HG02642 (cell line): Measurements from ENCODE around the gene GAB3.
A peak's percentile ranks its signal among the peaks of the same experiment; 100 is the strongest.

Source experiments
- ATAC-seq: cut with Tn5 transposase; IDR thresholded peaks from one replicate; pipeline ENCODE4 v1.9.1; 2021; ENCODE audit warnings: mild to moderate bottlenecking; ENCODE audit not compliant: unreplicated experiment, poor library complexity

GAB3 gene

DNA sequence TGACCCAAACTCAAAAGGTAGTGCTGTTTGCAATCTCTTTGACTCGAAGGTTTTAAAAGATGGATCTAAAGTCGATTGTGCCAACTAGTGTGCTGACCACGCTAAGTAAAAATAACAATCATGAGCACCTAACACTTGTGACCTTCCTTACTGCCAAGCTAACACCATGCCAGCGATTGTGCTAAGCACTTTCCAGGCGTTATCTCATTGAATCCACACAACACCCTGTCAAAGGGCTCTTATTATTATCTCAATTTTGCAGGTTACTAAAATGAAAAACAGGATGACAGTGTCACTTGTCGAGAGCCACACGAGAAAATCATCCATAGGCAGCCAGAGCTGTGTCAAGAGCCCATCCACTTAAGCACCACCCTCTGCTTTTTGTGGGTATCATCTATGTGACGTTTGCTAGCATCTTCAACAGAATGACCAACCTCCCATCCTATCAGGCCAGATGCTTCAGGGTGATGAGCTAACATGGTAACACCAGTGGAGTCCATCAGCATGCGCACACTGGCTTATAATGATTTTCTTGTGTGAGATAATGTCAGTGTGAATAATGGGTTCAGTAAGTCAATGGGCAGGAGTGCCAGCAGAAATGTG is 893 bp upstream of the GAB3 start:
- no peak for ATAC-seq

DNA sequence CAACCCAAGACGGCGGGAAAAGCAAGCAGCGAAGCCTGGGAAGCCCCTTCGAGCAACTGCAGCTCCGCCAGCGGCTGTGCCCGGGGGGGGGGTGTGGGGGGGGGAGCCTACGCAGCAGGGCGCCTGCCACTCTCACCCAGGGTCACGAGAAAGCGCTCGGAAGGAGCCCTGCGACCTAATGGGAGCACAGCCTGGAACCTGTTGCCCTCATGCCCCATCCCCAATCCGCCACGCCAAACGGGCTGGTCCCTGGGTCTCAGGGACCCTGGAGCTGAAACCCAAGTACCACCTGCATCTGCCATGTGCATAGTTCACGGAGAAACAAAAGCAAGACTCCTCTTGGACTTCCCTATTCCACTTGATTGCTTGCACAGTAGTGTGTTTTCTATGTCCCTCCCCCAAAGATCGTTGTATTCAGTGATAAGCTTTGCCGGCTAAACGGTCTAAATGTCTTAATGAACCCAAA is 359 bp upstream of the GAB3 start:
- peak; percentile 17 for ATAC-seq

DNA sequence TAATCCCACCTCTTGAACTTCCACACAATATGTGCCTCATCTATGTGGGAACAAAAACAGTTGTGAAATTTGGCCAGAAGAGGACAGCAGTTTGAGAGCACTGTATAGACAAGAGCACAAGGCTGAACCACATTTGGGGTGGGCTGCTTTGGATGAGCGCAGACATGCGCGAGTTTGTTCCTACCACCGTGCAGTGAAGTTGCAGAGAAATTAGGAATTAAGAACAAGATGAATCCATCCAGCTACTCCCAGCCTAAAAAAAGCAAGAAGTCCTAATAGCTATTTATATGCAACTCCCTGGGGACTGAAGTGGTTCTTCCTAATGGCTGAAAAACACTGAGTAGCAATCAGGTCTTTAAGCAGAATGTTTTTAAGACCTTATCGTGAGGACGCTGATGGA is 1.0 kb downstream of the GAB3 start:
- ATAC-seq = no peak

DNA sequence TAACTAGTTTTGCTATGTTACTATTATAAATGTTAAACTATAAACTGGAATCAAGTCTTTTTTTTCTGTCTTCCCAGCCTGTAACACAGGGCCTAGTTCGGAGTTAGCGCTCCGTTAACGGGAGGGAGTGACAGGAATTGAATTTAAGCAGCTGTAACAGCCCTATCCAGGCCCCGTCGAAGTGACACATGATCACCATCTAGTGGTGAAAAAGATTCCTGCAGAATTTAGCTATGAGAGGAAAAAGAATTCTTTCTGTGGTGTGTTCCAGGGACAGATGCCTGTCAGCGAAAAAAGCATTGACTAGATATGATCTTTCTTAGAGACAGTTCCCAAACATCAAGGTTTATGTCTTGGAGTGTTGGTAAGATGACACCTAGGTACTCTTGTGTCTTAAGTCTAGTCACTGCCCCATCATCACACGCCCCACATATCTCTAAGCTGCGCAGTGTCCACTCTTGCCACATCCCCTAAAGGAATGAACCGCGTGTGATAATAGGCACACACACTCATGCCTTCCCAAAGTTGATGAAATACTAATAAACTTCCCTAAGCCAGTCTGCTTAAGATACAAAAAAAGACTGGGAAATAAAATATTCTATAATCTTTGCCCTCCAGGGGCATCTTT is 2.1 kb downstream of the GAB3 start:
- ATAC-seq = no peak

DNA sequence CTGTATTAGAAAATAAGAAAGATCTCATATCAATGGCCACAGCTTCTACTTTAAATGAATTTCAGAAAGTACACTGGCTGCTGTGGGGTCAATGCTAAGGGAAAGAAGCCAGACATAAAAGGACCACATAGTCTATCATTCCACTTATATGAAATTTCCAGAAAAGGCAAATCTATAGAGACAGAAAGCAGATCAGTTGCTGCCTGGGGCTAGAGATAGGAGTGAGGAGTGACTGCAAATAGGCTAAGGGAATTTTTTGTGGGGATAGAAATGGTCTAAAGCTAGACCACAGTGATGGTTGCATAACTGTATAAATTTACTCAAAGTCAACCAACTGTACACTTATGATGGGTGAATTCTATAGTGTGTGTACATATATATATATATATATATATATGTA is 8.3 kb downstream of the GAB3 start:
- ATAC-seq = no peak

DNA sequence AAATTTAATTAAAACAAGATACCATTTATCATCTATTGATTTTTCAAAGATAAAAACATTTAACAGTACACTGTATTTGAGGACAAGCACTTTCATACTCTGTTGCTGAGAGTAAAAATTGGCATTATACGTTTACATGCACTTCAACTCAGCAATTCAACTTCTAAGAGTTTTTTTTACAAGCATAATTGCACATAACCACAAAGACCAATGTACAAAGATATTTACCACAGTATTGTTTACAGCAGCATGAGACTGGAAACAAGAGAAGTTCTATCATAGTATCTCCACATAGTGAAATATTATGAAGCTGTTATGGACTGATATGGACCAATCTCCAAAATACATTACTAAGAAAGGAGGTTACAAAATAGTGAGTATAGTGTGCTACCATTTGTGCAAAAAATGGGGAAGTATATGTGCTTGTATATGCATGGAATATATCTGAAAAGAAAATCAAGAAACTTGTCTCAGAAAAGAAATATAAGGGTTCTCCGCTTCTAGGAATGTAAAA is 10.9 kb downstream of the GAB3 start:
- no peak for ATAC-seq

DNA sequence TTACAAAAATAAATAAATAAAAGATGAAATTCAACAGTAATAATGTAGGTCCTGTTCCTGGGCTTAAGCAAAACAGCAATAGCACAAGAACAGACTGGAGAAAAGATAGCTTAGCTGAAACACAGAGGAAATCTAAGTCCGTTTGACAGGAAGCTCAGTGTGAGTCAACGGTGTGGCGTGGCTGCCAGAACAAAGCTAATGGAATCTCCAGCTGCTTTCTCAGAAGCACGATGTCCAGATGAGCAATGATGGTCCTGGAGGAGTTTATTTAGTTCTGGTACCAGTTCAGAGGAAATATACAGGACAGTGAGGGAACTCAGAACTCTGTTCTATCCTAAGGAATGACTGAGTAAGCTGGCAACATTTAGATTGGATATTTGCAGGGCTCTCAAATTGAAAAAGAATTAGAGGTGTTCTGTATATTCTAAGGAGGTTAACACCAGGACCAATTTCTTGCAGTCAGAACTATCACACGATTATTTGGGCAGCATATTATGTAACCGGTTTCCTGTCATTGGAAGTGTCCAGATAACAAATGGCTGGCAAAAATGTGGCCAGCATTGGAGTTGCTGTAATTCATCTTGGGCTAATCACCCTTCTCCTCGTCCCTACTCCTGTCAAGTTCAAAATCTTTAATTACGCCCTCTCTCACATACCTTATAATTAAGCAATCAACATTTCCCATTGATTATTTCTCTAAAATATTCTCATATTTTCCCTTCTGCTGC is 12.7 kb downstream of the GAB3 start:
- no peak for ATAC-seq

DNA sequence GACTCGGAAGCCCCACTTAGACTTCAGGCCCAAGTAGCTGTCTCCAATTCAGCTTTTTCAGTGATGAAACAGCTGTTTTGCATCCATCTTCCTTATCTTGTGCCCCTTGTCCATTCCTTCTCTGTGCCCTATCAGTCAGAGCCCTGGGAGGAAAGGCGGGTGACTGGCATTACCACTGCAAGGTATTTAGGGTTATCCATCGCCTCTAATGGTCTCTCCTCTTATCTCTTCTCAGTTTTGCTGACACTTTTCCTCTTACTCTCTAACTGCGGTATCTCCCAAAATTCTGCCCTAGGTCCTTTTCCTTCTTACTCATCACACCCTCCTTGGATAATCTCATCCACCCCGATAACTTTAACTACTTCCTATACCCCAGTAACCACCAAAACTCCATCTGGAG is 13.7 kb downstream of the GAB3 start:
- no peak for ATAC-seq

DNA sequence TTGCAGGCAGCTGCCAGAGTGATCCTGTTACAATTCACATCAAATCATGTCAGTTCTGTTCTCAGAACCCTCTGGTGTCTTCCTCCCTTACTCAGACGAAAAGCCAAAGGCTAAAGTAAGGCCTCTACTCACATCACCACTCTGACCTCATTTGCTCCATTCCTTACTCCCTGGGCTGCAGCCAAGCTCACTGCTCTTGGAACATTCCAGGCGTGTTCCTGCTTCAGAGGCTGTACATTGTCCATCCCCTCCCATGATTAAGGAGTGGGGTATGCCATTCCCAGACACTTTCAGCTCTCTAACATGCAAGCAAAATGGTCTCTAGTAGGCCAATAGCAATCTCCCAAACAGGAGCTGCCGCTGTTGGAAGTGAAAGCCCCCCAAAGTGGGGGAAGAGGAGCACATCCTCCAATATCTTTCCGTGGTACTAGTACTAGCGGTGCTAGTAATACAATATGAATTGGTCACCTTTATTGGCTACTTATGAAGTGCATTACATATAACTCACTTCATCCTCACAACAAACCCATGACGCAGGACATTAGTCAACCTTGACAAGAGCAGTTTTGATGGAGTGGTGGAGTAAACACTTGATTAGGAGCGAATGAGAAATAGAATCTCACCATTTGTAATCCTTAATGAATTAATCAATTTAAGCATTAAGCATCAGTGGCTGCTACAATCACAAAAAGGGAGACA is 15.0 kb downstream of the GAB3 start:
- ATAC-seq = no peak

DNA sequence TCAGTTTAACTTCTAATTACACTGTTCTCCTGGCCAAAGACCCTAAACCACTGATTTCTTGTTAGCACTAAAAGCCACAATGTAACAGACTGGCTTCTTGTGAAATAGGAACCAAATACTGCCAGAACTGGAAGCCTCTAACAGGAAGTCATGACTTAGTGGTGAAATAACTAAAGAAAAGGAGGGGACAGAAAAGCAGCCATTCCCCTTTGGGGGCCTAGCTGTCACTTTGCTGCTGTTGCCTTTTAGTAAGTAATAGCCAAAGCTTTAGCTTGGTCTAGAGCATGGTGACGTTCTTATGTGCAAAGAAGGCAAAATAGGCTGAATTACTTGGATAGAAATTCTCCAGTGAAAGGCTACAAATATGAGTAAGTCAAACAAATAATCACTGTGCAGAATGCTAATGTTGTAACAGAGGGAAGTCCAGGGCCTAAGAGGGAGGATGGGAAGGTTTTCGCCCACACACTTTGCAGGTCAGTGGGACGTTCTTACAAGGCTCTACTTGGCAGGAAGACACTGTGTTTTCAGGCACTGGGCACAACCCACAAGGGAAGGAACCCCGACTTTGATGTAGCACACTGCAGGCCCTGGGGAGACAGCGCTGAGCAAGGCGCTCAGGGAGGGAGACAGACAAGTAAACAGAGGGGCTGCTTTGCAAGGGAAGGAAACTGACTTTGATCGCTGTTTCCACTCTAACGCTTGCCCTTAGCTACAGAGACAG is 16.7 kb downstream of the GAB3 start:
- no peak for ATAC-seq

DNA sequence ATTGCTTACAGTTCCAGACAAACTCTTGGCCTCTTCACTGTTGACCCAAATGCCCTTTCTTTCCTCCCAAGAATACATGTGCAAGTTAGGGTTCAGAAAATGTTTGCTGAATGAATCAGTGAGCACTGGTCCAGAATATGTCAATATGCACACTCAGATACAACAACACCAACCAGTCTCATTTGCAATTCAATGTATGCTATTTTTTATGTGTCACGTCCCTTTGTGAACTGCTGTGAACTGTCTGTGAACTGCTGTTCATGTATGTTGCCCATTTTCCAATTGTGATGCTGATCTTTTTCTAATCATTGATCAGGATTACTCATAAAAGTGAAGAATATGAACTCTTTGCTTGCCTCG is 17.8 kb downstream of the GAB3 start:
- no peak for ATAC-seq

DNA sequence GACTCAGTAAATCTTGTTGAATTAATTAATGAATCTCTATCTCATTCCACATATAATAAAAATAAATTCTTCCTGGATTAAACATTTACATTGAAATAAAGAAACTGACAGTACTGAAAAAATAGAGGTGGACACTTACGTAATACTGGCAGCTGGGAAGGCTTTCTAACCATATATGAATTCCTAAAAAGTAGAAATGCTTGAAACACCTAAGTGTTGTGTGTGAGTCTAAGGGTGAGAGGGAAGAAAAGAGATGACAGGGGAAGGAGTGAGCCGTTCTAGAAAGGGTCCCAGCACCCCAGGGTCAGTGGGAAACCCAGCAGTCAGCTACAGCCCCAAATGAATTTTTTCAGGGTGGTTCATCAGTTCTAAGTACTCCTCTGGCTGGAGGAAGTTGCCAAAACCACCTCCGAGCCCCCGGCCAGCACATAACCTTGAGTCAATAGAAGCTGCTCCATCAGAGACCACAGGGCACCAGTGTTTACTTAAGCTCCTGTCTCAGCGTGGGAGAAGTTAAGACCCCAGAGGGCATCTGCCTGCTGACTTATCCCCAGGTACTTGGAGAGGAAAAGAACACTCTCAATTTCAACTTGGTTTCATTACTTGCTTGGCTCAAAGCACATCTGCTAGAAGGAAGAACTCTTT is 18.3 kb downstream of the GAB3 start:
- no peak for ATAC-seq

DNA sequence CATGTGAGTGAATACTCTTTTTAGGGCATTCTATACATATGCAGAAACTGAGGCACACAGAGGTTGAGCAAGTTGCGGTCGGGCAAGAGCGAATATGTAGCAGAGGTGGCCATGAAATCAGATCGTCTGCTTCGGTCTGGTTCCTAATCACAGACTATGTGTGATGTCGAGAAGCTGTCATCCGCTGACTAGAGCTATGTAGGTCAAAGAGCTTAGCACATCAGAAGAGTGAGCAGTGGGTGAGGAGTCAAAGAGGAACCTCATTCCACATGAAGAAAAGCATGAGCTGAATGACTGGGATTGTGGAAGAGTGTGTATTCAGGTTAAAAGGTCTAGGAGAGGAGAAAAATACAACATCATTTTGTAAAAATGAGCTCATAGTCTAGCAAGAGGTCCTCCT is 19.0 kb downstream of the GAB3 start:
- no peak for ATAC-seq

DNA sequence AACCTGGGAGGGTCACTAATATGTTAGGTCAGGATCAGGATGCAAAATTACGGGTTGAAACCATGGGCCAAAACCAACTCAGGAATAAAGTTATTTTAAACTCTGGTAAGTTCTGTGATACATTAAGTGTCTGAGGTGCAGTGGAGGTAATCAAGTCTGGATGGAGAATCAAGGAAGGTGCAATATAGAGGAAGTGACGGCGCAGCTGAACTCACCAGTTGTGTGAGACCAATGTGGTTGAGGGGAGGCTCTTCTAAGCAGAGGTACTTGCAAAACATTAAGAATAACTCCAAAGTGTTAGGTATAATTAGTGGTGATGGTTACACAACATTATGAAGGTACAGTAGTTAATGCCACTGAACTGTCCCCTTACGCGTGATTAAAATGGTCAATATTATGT is 19.7 kb downstream of the GAB3 start:
- ATAC-seq = no peak

DNA sequence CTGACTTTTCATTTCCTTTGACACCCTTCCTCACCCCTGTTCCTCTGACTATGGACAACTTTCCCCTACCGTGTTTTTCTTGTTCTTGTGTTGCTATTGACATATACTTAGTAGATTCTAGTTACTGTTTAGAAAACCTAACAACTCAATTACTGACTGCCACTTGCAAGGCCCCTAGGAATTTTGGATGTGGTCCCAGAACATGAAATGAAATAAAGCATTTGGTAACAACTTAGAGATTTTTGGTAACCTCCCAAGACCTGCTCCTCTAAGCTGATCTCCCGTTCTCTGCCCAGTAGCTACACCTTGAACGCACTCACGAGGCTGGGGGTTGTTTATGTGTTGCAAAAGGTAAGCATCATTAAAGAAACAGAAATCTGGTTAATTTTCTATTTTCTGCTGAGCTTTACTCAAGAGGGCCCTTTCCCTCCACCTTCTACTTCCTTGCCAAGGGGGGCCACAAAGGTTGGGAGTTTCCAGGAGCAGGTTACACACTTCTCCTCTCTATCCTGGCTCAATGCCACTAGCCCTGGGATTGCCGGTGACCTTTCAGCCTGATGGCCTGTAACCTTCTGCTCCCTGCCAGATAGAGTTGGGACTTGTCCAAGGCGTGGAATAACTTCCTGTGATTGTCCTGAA is 20.5 kb downstream of the GAB3 start:
- ATAC-seq = no peak

DNA sequence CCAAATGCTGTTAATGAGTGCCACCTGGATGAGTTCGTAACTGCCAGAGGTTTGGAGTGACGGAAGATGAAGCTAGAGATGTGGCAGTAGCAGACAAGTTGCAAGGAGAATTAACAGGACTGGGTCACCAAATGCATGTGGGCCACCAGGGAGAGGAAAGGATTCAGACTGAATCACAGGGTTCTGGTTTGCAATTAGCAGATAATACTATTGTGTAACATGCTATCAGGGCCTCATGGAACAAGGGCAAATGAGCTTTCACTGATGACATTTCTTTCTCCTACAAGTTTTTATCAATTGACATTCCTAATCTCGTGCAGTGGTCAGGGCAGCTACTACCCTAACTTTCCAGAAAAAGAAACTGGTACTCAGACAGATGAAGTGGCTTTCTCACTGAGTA is 21.4 kb downstream of the GAB3 start:
- ATAC-seq = no peak

DNA sequence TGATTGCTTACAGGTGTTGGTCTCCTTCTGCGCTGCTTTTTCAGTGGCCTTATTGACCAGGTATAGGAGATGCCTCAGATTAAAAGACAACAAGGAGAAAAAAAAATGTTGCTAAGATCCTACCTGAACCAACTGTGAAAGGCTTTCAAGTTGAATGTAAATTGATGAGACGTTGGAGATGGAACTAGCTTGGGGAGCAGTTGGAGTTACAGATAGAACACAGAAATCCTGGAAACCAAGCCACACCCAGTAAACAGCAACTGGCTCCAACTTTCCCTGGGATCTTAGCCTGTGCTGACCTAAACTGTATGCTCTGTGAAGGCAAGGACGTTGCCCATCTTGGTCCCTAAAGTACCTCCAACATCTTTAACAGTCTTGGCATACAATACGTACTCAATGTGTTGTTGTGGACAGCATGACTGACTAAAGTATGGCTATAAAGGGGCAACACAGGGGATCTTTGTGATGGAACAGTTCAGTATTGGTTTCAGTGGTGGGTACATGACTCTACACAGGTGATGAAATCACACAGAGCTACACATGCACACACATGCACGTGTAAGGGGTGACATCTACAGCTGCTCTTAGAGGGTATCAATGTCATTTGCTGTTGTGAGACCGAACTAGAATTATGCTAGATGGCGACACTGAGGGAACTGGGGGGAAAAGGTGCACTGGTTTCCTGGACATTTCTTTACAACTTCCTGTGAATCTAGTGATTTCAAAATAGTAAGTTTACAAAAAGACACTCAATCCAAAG is 22.3 kb downstream of the GAB3 start:
- ATAC-seq = no peak

DNA sequence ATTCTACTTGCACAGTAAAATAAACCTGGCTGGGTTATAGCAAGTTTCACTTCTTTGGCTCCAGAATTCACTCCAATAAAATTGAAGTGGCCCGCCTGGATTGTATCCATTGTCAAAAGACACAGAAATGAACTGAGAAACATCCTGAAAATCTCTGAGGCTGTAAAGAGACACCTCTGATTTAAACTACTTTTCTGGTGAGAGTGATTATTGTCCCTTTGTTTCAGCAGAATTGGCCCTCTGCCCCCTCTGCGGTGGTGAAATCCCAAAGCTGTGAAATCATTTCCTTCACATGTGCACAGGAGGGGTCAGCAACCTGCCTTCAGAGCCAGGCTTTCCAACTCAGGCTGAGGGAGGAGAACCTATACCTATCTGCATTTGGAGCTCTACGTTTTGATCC is 23.0 kb downstream of the GAB3 start:
- ATAC-seq = no peak

DNA sequence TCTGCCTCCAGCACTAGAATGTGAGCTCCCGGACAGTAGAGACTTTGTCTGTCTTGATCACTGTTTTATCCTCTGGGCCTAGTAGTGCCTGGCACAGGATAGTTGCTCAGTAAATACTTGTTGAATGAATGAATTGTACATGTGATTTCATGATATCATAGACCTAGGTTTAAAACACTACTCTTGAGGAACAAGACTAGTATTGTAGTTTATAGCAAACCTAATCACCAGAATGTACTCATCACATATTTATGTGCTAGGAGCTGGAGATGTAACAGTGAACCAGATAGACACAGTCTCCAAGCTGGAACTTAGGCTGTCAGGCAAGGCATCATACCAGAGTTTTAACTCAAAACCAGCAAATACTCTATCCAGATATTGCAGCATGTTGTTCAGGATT is 23.5 kb downstream of the GAB3 start:
- no peak for ATAC-seq
